GM23248 (cell line): ENCODE data around the gene GPR17.

Source experiments
- EZH2 ChIP-seq: fragments of 200-600 bp; sonication (generic); IDR thresholded peaks from 2 replicates; pipeline ENCODE4 v1.6.1; 2018; ENCODE audit warnings: antibody characterized with exemption, mild to moderate bottlenecking; ENCODE audit not compliant: insufficient read depth, poor library complexity, severe bottlenecking
- EZH2phosphoT487 ChIP-seq: fragments of 200-600 bp; sonication (generic); IDR thresholded peaks from 2 replicates; pipeline ENCODE4 v1.6.1; 2018; ENCODE audit warnings: antibody characterized with exemption, moderate library complexity, mild to moderate bottlenecking, low read depth; ENCODE audit not compliant: insufficient read depth

DNA sequence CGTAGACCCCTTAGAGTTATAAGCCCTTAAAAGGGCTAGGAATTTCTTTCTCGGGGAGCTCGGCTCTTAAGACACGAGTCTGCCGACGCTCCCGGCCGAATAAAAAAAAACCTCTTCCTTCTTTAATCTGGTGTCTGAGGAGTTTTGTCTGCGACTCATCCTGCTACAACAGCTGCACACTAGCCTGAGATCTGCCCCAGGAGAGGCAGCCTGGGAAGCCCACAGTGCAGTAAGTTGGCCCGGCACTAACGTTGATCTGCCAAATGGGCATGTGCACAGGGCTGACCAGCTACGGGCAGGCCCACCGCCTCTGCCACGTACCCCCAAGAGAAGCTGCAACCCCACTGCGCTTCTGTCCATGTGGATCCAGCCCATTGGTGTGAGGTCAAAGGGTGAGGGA, 37.8 kb downstream of the GPR17 start:
- no peak for TF ChIP-seq EZH2
- TF ChIP-seq EZH2phosphoT487 = no peak
